Caco-2 (cell line): ENCODE measurements around the gene FCAMR. TPM values are rescaled to one million over a fixed set of nuclear protein-coding genes. Genes with fewer than 3 reads are reported as not detected.

ENCODE experiments used
- BruUV-seq: library from RNA; stranded (reverse); fragments of 400-500 nt; replicated peaks from 2 replicates; lab custom pipeline; 2021; lab: Mats Ljungman, UMichigan
- CTCF ChIA-PET: fragments of 300-600 bp; sonication (Branson Sonifier 250); formaldehyde crosslinking; loops from one replicate; lab custom pipeline; 2022; ENCODE audit warnings: antibody characterized with exemption; lab: Charles Lee
- POLR2A ChIA-PET: fragments of 300-600 bp; sonication (Branson Sonifier 250); formaldehyde crosslinking; loops from one replicate; lab custom pipeline; 2022; ENCODE audit warnings: antibody characterized with exemption; lab: Charles Lee
- DNase-seq, 2 experiments: peaks; one replicate each; pipeline versions ENCODE4 v3.0.0 to v3.0.0-alpha.2; 2020 to 2022
- H3K27me3 ChIP-seq: replicated peaks from 2 replicates; pipeline ENCODE4 v1.6.0; 2011; ENCODE audit warnings: low read length; ENCODE audit not compliant: control insufficient read depth, insufficient read depth
- H3K36me3 ChIP-seq: 2 replicates; pipeline ENCODE4 v1.5.1; 2011; ENCODE audit warnings: low read length; ENCODE audit not compliant: control insufficient read depth, insufficient read depth
- H3K4me1 ChIP-seq: fragments of 250-450 bp; sonication (Bioruptor Pico); 2 replicates; pipeline ENCODE4 v1.5.1; 2020; ENCODE audit warnings: mild to moderate bottlenecking
- H3K4me3 ChIP-seq: 2 replicates; pipeline ENCODE4 v1.5.1; 2011; ENCODE audit warnings: low read depth, mild to moderate bottlenecking, control low read depth, low read length
- H3K9me3 ChIP-seq: fragments of 250-450 bp; sonication (Bioruptor Pico); 2 replicates; pipeline ENCODE4 v1.5.1; 2020; ENCODE audit warnings: mild to moderate bottlenecking, moderate library complexity
- H3K27ac Mint-ChIP-seq: one replicate; pipeline ENCODE4 v1.8.0; 2022; ENCODE audit warnings: mixed read lengths; ENCODE audit not compliant: unreplicated experiment
- H3K27me3 Mint-ChIP-seq: one replicate; pipeline ENCODE4 v1.8.0; 2022; ENCODE audit warnings: mixed read lengths; ENCODE audit not compliant: insufficient read depth, unreplicated experiment
- H3K36me3 Mint-ChIP-seq: one replicate; pipeline ENCODE4 v1.8.0; 2022; ENCODE audit warnings: mild to moderate bottlenecking, mixed read lengths; ENCODE audit not compliant: insufficient read depth, unreplicated experiment
- H3K4me1 Mint-ChIP-seq: one replicate; pipeline ENCODE4 v1.8.0; 2022; ENCODE audit warnings: low read depth, mixed read lengths; ENCODE audit not compliant: unreplicated experiment
- H3K4me3 Mint-ChIP-seq: one replicate; pipeline ENCODE4 v1.8.0; 2022; ENCODE audit warnings: mild to moderate bottlenecking, moderate library complexity, mixed read lengths; ENCODE audit not compliant: unreplicated experiment
- H3K9me3 Mint-ChIP-seq: one replicate; pipeline ENCODE4 v1.8.0; 2022; ENCODE audit warnings: mixed read lengths; ENCODE audit not compliant: unreplicated experiment
- intact Hi-C: fragments of 100-400 bp; cut with micrococcal nuclease; formaldehyde crosslinking; loops from one replicate; pipeline ENCODE4 v1.10.0; 2022; ENCODE audit not compliant: unreplicated experiment
- total RNA-seq: library from RNA; stranded (reverse); gene quantifications from 2 replicates; pipeline ENCODE4 v1.2.3, GENCODE V29; 2022
- TF ChIP-seq, protein P1 (sequence below), 2 experiments: fragments of 200-600 bp in 1 of 2; IDR thresholded peaks; 1 replicate in 1 of 2; 2 replicates in 1 of 2; pipeline versions ENCODE4 v1.5.1 to v1.8.0; 2011 to 2022; ENCODE audit warnings: antibody characterized with exemption in 1 of 2, control low read depth in 1 of 2, inconsistent platforms in 1 of 2, low read depth in 1 of 2, low read length in 1 of 2, mild to moderate bottlenecking in 1 of 2, moderate library complexity in 1 of 2; ENCODE audit not compliant: insufficient read depth in 1 of 2, severe bottlenecking in 1 of 2, unreplicated experiment in 1 of 2

The FCAMR gene
- total RNA-seq, 1 experiment from 2014 or later = 0.18 TPM

DNA sequence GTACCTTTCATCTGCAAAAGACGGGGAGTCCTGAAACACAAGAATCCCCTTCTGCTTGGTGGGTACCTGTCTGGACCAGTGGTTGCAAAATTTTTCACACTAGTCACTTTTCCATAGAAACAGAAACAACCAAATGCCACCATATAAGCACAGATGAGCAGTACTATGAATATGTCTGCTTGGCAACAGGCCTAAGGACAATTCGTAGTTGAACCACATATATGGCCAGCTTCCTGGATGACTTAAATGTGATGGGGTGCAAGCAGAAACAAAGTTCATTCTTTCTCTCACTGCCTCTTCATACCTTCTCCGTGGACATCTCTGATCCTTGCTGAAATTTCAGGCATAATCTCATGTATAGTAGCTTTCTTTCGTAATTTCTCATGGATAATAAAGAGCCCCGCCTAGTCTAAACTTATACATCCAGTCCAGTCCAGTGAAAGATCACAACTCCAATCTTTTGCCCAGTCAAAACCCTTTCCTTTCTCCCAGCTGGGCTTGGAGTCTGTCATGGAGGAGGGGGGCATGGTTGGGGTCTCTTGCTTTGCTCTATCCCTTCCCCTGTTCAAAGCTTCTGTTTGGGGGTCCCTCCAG lies 7.0 kb downstream of the FCAMR start:
- Mint-ChIP-seq H3K36me3 (no peaks in the 10 kb centered on the region), H3K4me3 (no peak overlapping the region), H3K9me3 (no peaks in the 10 kb centered on the region), H3K27ac (no peak overlapping the region), H3K4me1 (peaks cover under 1% of the 10 kb centered on the region), H3K27me3 (no peaks in the 10 kb centered on the region)
- DNase-seq = no peak
- Histone ChIP-seq H3K4me3 (no peak overlapping the region), H3K36me3 (no peaks in the 10 kb centered on the region), H3K4me1 (peaks cover 11% of the 10 kb centered on the region), H3K27me3 (no peaks in the 10 kb centered on the region), H3K9me3 (no peaks in the 10 kb centered on the region)
- intact Hi-C loops = no loop called here
- POLR2A ChIA-PET = no interaction called here
- CTCF ChIA-PET = interaction anchor here (0.6 to 1.6 kb wide), 3 partner anchors 11 to 469 kb away, joined by 3 to 7 read pairs (median 4); no protein-coding TSS in a partner anchor
- TF ChIP-seq, protein P1, sequence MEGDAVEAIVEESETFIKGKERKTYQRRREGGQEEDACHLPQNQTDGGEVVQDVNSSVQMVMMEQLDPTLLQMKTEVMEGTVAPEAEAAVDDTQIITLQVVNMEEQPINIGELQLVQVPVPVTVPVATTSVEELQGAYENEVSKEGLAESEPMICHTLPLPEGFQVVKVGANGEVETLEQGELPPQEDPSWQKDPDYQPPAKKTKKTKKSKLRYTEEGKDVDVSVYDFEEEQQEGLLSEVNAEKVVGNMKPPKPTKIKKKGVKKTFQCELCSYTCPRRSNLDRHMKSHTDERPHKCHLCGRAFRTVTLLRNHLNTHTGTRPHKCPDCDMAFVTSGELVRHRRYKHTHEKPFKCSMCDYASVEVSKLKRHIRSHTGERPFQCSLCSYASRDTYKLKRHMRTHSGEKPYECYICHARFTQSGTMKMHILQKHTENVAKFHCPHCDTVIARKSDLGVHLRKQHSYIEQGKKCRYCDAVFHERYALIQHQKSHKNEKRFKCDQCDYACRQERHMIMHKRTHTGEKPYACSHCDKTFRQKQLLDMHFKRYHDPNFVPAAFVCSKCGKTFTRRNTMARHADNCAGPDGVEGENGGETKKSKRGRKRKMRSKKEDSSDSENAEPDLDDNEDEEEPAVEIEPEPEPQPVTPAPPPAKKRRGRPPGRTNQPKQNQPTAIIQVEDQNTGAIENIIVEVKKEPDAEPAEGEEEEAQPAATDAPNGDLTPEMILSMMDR (IDR thresholded peaks at IDR 0.05; ENCODE audit: insufficient read depth in 1 of 2, low read depth in 1 of 2, low read length in 1 of 2, severe bottlenecking in 1 of 2, unreplicated experiment in 1 of 2) = no peak
- BruUV-seq = no TSS peak

DNA sequence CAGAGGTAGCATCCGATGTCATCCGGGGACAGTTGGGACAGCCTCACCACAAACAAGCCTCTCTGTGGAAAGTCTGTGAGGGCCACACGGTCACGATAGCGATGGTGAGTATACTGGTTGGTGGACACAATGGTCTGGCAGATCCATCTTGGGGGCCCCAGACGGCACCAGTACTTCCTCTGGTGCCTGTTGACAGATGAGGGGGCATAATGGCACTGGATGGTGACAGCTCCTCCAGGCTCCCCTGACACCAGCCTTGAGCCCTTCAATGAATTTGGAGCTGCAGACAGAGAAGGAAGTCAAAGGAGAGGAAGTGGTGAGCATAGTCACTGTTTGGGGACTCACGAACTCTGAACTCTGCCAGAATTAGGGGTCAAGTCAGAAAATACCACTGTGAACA lies 8.0 kb downstream of the FCAMR start:
- H3K27ac Mint-ChIP-seq = no peak overlapping the region
- H3K9me3 Mint-ChIP-seq = no peaks in the 10 kb centered on the region
- Histone ChIP-seq H3K36me3 (no peaks in the 10 kb centered on the region), H3K27me3 (no peaks in the 10 kb centered on the region), H3K4me3 (no peak overlapping the region), H3K4me1 (peaks cover 1% of the 10 kb centered on the region; the same call in 1 of the 2 replicates), H3K9me3 (no peaks in the 10 kb centered on the region)
- intact Hi-C loops = no loop called here
- DNase-seq = no peak
- H3K36me3 Mint-ChIP-seq = no peaks in the 10 kb centered on the region
- CTCF ChIA-PET = interaction anchor here (0.6 to 1.6 kb wide), 3 partner anchors 10 to 468 kb away, joined by 3 to 7 read pairs (median 4); no protein-coding TSS in a partner anchor
- BruUV-seq = no TSS peak
- POLR2A ChIA-PET = no interaction called here
- H3K4me3 Mint-ChIP-seq = no peak overlapping the region
- H3K27me3 Mint-ChIP-seq = no peaks in the 10 kb centered on the region
- no peaks in the 10 kb centered on the region for H3K4me1 Mint-ChIP-seq
- TF ChIP-seq, protein P1 (IDR thresholded peaks at IDR 0.05; ENCODE audit: insufficient read depth in 1 of 2, low read depth in 1 of 2, low read length in 1 of 2, severe bottlenecking in 1 of 2, unreplicated experiment in 1 of 2) = no peak

DNA sequence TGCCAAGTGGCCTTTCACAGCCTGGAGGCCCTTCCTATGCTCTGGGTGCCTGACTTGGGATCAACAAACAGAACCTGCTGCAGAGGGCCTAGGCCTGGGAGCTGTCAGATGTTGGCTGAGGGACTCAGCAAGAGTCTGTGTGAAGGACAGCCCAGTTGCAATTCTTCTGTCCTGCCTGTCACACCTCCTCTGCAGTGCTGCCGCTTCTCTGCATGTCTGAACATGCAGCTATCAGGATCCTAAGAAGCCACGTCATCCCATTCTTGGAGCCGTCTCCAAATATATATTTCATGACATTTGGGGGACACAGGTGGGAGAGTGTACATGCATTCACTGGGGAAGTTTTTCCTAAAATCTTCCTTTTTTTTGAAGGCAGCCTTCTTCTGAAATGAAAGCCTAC lies 8.6 kb downstream of the FCAMR start:
- Histone ChIP-seq H3K4me1 (no peaks in the 10 kb centered on the region), H3K36me3 (no peaks in the 10 kb centered on the region), H3K9me3 (no peaks in the 10 kb centered on the region), H3K4me3 (no peak overlapping the region), H3K27me3 (no peaks in the 10 kb centered on the region)
- Mint-ChIP-seq H3K27ac (no peak overlapping the region), H3K4me3 (no peak overlapping the region), H3K4me1 (peaks cover under 1% of the 10 kb centered on the region), H3K27me3 (no peaks in the 10 kb centered on the region), H3K36me3 (no peaks in the 10 kb centered on the region), H3K9me3 (no peaks in the 10 kb centered on the region)
- CTCF ChIA-PET = interaction anchor here (0.5 to 1.1 kb wide), 3 partner anchors 18 to 49 kb away, joined by 3 to 4 read pairs (median 3); no protein-coding TSS in a partner anchor
- no TSS peak for BruUV-seq
- POLR2A ChIA-PET = no interaction called here
- TF ChIP-seq, protein P1 (IDR thresholded peaks at IDR 0.05; ENCODE audit: insufficient read depth in 1 of 2, low read depth in 1 of 2, low read length in 1 of 2, severe bottlenecking in 1 of 2, unreplicated experiment in 1 of 2) = no peak
- DNase-seq = no peak
- intact Hi-C loops = no loop called here
